GM12878 (cell line): Measurements from ENCODE around the gene ZNF48. TPM values are rescaled to one million over a fixed set of nuclear protein-coding genes. Genes with fewer than 3 reads are reported as not detected.
A peak's percentile ranks its signal among the peaks of the same experiment; 100 is the strongest.

Experiments used
- ASH2L ChIP-seq: fragments of 300-600, 200-600 bp; sonication (generic); IDR thresholded peaks from 2 replicates; pipeline ENCODE4 v1.6.1; 2017; ENCODE audit warnings: low read depth, mild to moderate bottlenecking, borderline replicate concordance
- ATF7 ChIP-seq: fragments of 450-650 bp; IDR thresholded peaks from 2 replicates; pipeline ENCODE4 v1.6.1; 2016; ENCODE audit warnings: low read depth, mild to moderate bottlenecking
- CBX5 ChIP-seq: sonication (generic); IDR thresholded peaks from 2 replicates; pipeline ENCODE4 v1.6.1; 2016; ENCODE audit warnings: low read depth, moderate library complexity, mild to moderate bottlenecking, inconsistent platforms
- E2F4 ChIP-seq: IDR thresholded peaks from 2 replicates; pipeline ENCODE4 v1.6.1; 2012; ENCODE audit warnings: low read depth, low read length, improper control_type of control experiment
- FOS ChIP-seq: IDR thresholded peaks from 3 replicates; pipeline ENCODE4 v1.6.1; 2011; ENCODE audit warnings: borderline replicate concordance; ENCODE audit not compliant: insufficient read length; ENCODE audit errors: extremely low read depth
- HDAC6 ChIP-seq: fragments of 200-600 bp; sonication (generic); IDR thresholded peaks from one replicate; pipeline ENCODE4 v1.8.0; 2017; ENCODE audit warnings: antibody characterized with exemption; ENCODE audit not compliant: unreplicated experiment
- IKZF2 ChIP-seq, 2 experiments: fragments of 450-650 bp; IDR thresholded peaks; 2 replicates each; pipeline ENCODE4 v1.6.1; 2017; ENCODE audit warnings: mild to moderate bottlenecking in 2 of 2, moderate library complexity in 2 of 2
- JUNB ChIP-seq: IDR thresholded peaks from 2 replicates; pipeline ENCODE4 v1.6.1; 2016; ENCODE audit warnings: antibody characterized with exemption, mild to moderate bottlenecking
- JUND ChIP-seq: IDR thresholded peaks from 2 replicates; pipeline ENCODE4 v1.6.1; 2012; ENCODE audit warnings: low read depth, mild to moderate bottlenecking, low read length, improper control_type of control experiment, moderate library complexity
- MAX ChIP-seq: IDR thresholded peaks from 2 replicates; pipeline ENCODE4 v1.6.1; 2012; ENCODE audit warnings: low read depth, low read length, improper control_type of control experiment
- MXI1 ChIP-seq: fragments of 150-350 bp; IDR thresholded peaks from 2 replicates; pipeline ENCODE4 v1.6.1; 2011; ENCODE audit warnings: low read depth, mild to moderate bottlenecking, inconsistent platforms, low read length, improper control_type of control experiment
- NKRF ChIP-seq: fragments of 450-650 bp; conservative IDR thresholded peaks from 2 replicates; pipeline ENCODE4 v1.6.1; 2017; ENCODE audit warnings: mild to moderate bottlenecking, moderate library complexity
- NR2C1 ChIP-seq: fragments of 450-650 bp; IDR thresholded peaks from 2 replicates; pipeline ENCODE4 v1.6.1; 2017; ENCODE audit warnings: antibody characterized with exemption, mild to moderate bottlenecking, moderate library complexity
- NR2C2 ChIP-seq: IDR thresholded peaks from 2 replicates; pipeline ENCODE4 v1.6.1; 2011; ENCODE audit warnings: borderline replicate concordance, low read depth; ENCODE audit not compliant: control insufficient read depth, insufficient read length
- NR2F1 ChIP-seq: fragments of 450-650 bp; conservative IDR thresholded peaks from 2 replicates; pipeline ENCODE4 v1.6.1; 2017; ENCODE audit warnings: mild to moderate bottlenecking
- NRF1 ChIP-seq: conservative IDR thresholded peaks from 2 replicates; pipeline ENCODE4 v1.6.1; 2011; ENCODE audit warnings: mild to moderate bottlenecking, low read depth, low read length, improper control_type of control experiment
- RELB ChIP-seq: fragments of 450-650 bp; IDR thresholded peaks from 2 replicates; pipeline ENCODE4 v1.6.1; 2017; ENCODE audit warnings: low read depth, mild to moderate bottlenecking, moderate library complexity
- SKIL ChIP-seq: fragments of 450-650 bp; IDR thresholded peaks from 2 replicates; pipeline ENCODE4 v1.6.1; 2017; ENCODE audit warnings: mild to moderate bottlenecking, low read depth, inconsistent platforms; ENCODE audit not compliant: poor library complexity, severe bottlenecking
- SMC3 ChIP-seq: IDR thresholded peaks from 2 replicates; pipeline ENCODE4 v1.6.1; 2011; ENCODE audit warnings: low read length, improper control_type of control experiment, borderline replicate concordance
- SREBF1 ChIP-seq: IDR thresholded peaks from 2 replicates; pipeline ENCODE4 v1.6.1; 2012; ENCODE audit warnings: mild to moderate bottlenecking, low read length
- SUPT20H ChIP-seq: IDR thresholded peaks from 2 replicates; pipeline ENCODE4 v1.6.1; 2011; ENCODE audit warnings: low read depth, mild to moderate bottlenecking, low read length, moderate library complexity, borderline replicate concordance; ENCODE audit not compliant: control insufficient read depth
- WRNIP1 ChIP-seq: IDR thresholded peaks from 2 replicates; pipeline ENCODE4 v1.6.1; 2011; ENCODE audit warnings: low read depth, low read length, improper control_type of control experiment, borderline replicate concordance
- YY1 ChIP-seq: IDR thresholded peaks from 2 replicates; pipeline ENCODE4 v1.6.1; 2011; ENCODE audit warnings: low read depth, mild to moderate bottlenecking, low read length
- polyA plus RNA-seq, 11 experiments: library from polyadenylated mRNA; depleted of rRNA in 4 of 11; unstranded in 6 of 11; stranded (reverse) in 5 of 11; fragments of >200 nt; fragmentation: Nextera tagmentation in 4 of 11; fragmentation: Illumina TruSeq in 1 of 11; extraction: Ambion mirVana in 4 of 11; extraction: Trizol in 1 of 11; gene quantifications; 1 replicate in 1 of 11; 2 replicates in 10 of 11; pipeline versions ENCODE4 v1.2.1 to v1.2.3, GENCODE V29; 2011 to 2016; ENCODE audit warnings: inconsistent platforms in 2 of 11, missing spikeins in 2 of 11, low read depth in 1 of 11
- total RNA-seq, 4 experiments: library from RNA; depleted of rRNA in 3 of 4; stranded (reverse); fragments of >200 nt in 3 of 4; fragmentation: Illumina TruSeq in 1 of 4; extraction: Trizol in 1 of 4; gene quantifications; 2 replicates each; pipeline versions ENCODE4 v1.2.1 to v1.2.3, GENCODE V29; 2013 to 2021

Gene ZNF48
- total and polyA plus RNA-seq, 10 of the 15 experiments (the other 5 are each of a cell fraction or from before 2014, with no cell fraction given), result 0.14 to 12.0 (median 4.2) TPM

- no peak for TF ChIP-seq SKIL
- TF ChIP-seq MAX, result peak; percentile 47
- TF ChIP-seq E2F4, result no peak
- TF ChIP-seq WRNIP1, result no peak
- TF ChIP-seq FOS, result no peak
- 0 out of 2 replicates have a peak, but pooled peaks have one; percentile 18 for TF ChIP-seq YY1
- no peak for TF ChIP-seq NRF1
- TF ChIP-seq SREBF1, result 0 out of 2 replicates have a peak, but pooled peaks have one; percentile 16
- no peak for TF ChIP-seq NR2C2
- TF ChIP-seq HDAC6, result peak; percentile 51
- no peak for TF ChIP-seq ATF7
- TF ChIP-seq NR2C1, result peak; percentile 53
- TF ChIP-seq CBX5, result no peak
- peak; percentile 73; the same call in 1 of the 2 replicates for TF ChIP-seq NR2F1
- peak; percentile 72 for TF ChIP-seq NKRF
- TF ChIP-seq RELB, result 0 out of 2 replicates have a peak, but pooled peaks have one; percentile 19
- TF ChIP-seq JUNB, result no peak
- TF ChIP-seq ASH2L, result no peak
- no peak; the same call in 1 of the 2 replicates for TF ChIP-seq SMC3
- no peak; a peak in 1 of 4 replicates for TF ChIP-seq IKZF2 (IDR thresholded peaks at IDR 0.05)
- peak; percentile 62; the same call in 1 of the 2 replicates for TF ChIP-seq MXI1
- TF ChIP-seq SUPT20H, result no peak
- TF ChIP-seq JUND, result no peak
These were observed at the start of gene ZNF48 (continued) for GRCh38 chr16:30395155-30395991.
